ENCODE measurements around the gene FSCN2.

DNA sequence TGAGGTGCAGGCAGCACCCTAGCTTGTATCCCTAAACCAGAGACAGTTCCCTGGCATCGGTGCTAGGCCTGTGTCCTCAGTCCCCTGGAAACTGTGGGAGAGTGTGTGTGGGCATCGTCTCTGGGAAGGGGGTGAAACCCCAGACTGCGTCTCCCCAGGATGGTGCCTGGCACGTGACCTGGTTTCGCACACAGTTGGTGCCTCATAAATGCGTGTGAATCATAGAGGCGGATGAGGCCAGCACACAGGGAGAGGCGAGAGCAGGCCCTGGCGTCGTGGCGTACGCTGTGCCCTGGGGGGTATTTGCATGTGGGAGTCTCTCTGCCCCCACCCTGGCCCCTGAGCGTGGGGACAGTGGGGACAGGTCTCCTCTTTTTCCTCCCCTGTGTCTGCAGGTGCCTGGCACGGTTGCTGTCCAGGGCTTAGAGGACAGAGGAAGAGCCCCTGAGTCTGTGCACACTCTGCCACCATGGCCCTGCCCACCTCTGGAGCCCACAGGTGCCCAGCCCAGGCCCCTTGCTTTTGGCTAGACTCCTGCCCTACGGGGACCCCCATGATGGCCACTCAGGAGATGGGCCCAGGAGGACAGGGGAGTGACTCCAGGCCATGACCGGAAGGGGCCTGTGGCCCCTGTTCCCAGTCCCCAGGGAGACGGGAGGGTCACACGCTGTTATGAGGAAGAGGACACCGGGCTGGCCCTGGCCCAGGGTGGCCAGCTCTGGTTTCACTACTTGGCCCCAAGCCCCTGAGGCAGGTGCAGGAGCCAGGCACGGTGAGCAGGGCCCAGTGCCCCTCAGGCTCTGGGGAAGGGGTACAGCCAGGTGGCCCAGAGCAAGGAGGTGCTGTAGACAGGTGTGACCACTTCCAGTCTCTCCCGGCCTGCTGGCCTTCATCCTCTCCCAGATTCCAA, 1.3 kb upstream of the FSCN2 start:
- no peak for TF ChIP-seq CTCF (IDR thresholded peaks at IDR 0.05)
- TF ChIP-seq POLR2A (IDR thresholded peaks at IDR 0.05) = no peak
